SK-N-SH (cell line): ENCODE data around the gene OSBP2. TPM values are rescaled to one million over a fixed set of nuclear protein-coding genes. Genes with fewer than 3 reads are reported as not detected.

ENCODE experiments used
- CTCF ChIA-PET: fragments of 300-600, 350-600 bp; formaldehyde crosslinking; extraction: SDS; loops from one replicate; lab custom pipeline; 2021; lab: Yijun Ruan, JAX
- POLR2A ChIA-PET: fragments of 350-600 bp; sonication (Branson Sonifier 250); formaldehyde crosslinking; extraction: SDS; loops from one replicate; lab custom pipeline; 2020; ENCODE audit warnings: antibody characterized with exemption, inconsistent platforms; lab: Yijun Ruan, JAX
- DNase-seq: peaks from one replicate; pipeline ENCODE4 v3.0.0; 2012
- H2AFZ ChIP-seq: fragments of 200-600 bp; sonication (generic); 2 replicates; pipeline ENCODE4 v1.8.1; 2016; ENCODE audit warnings: antibody characterized with exemption, mild to moderate bottlenecking, low read depth
- H3F3A ChIP-seq: fragments of 200-600 bp; sonication (generic); replicated peaks from 2 replicates; pipeline ENCODE3; 2016; ENCODE audit warnings: antibody characterized with exemption, mild to moderate bottlenecking; ENCODE audit not compliant: insufficient read depth
- H3K27ac ChIP-seq, 2 experiments: fragments of 200-500 bp in 1 of 2; fragments of 200-600 bp in 1 of 2; sonication (Bioruptor generic) in 1 of 2; sonication (generic), shearing (Covaris generic) in 1 of 2; 2 replicates each; pipeline versions ENCODE4 v1.5.1 to v1.6.1; 2014 to 2016; ENCODE audit warnings: low read depth in 2 of 2, inconsistent platforms in 1 of 2, low read length in 1 of 2, mild to moderate bottlenecking in 1 of 2, mixed read lengths in 1 of 2
- H3K27me3 ChIP-seq: fragments of 200-600 bp; sonication (generic), shearing (Covaris generic); 2 replicates; pipeline ENCODE4 v1.6.1; 2016; ENCODE audit warnings: mixed run types; ENCODE audit not compliant: insufficient read depth
- H3K36me3 ChIP-seq, 2 experiments: fragments of 200-500 bp in 1 of 2; fragments of 200-600 bp in 1 of 2; sonication (Bioruptor generic) in 1 of 2; sonication (generic) in 1 of 2; replicated peaks in 1 of 2; 2 replicates each; pipeline versions ENCODE3 to v1.5.1; 2014 to 2016; ENCODE audit warnings: low read length in 1 of 2, mild to moderate bottlenecking in 1 of 2; ENCODE audit not compliant: insufficient read depth in 2 of 2, control insufficient read depth in 1 of 2
- H3K4me1 ChIP-seq, 2 experiments: fragments of 200-500 bp in 1 of 2; fragments of 200-600 bp in 1 of 2; sonication (Bioruptor generic) in 1 of 2; sonication (generic), shearing (Covaris generic) in 1 of 2; 2 replicates each; pipeline versions ENCODE4 v1.5.1 to v1.6.1; 2014 to 2016; ENCODE audit warnings: low read depth in 1 of 2, low read length in 1 of 2, mixed run types in 1 of 2; ENCODE audit not compliant: insufficient read depth in 2 of 2, control insufficient read depth in 1 of 2
- H3K4me2 ChIP-seq: fragments of 200-600 bp; sonication (generic), shearing (Covaris generic); 2 replicates; pipeline ENCODE4 v1.6.1; 2017; ENCODE audit warnings: mixed run types
- H3K4me3 ChIP-seq, 2 experiments: fragments of 200-500 bp in 1 of 2; fragments of 200-600 bp in 1 of 2; sonication (Bioruptor generic) in 1 of 2; sonication (generic), shearing (Covaris generic) in 1 of 2; 2 replicates each; pipeline versions ENCODE4 v1.5.1 to v1.8.1; 2014 to 2016; ENCODE audit warnings: low read depth in 2 of 2, inconsistent platforms in 1 of 2, low read length in 1 of 2, mild to moderate bottlenecking in 1 of 2, mixed read lengths in 1 of 2, moderate library complexity in 1 of 2
- H3K79me2 ChIP-seq: fragments of 200-600 bp; sonication (generic); 2 replicates; pipeline ENCODE4 v1.8.1; 2017; ENCODE audit warnings: mild to moderate bottlenecking; ENCODE audit not compliant: insufficient read depth
- H3K9ac ChIP-seq: fragments of 200-600 bp; sonication (generic); 2 replicates; pipeline ENCODE4 v1.6.1; 2017; ENCODE audit warnings: mixed run types
- H3K9me2 ChIP-seq: fragments of 200-600 bp; sonication (generic); 2 replicates; pipeline ENCODE4 v1.6.1; 2017; ENCODE audit warnings: mixed run types
- H3K9me3 ChIP-seq: fragments of 200-600 bp; sonication (generic); 2 replicates; pipeline ENCODE4 v1.6.1; 2017; ENCODE audit warnings: mixed run types, mild to moderate bottlenecking, moderate library complexity
- H4K20me1 ChIP-seq: fragments of 200-600 bp; sonication (generic); 2 replicates; pipeline ENCODE4 v1.6.1; 2017; ENCODE audit warnings: mild to moderate bottlenecking, mixed run types; ENCODE audit not compliant: insufficient read depth
- ELF1 ChIP-seq: IDR thresholded peaks from 2 replicates; pipeline ENCODE4 v1.4.0; 2012
- FOXJ3 ChIP-seq: sonication (generic); formaldehyde crosslinking; IDR thresholded peaks from 2 replicates; pipeline ENCODE4 v1.5.1; 2020; ENCODE audit warnings: mild to moderate bottlenecking, missing genetic modification reagents
- GABPA ChIP-seq: IDR thresholded peaks from 2 replicates; pipeline ENCODE4 v1.4.0; 2012; ENCODE audit warnings: low read depth, mild to moderate bottlenecking
- GATA2 ChIP-seq: sonication (generic); formaldehyde crosslinking; IDR thresholded peaks from 2 replicates; pipeline ENCODE4 v1.5.0; 2020; ENCODE audit warnings: mild to moderate bottlenecking, missing genetic modification reagents
- JUND ChIP-seq: IDR thresholded peaks from 2 replicates; pipeline ENCODE4 v1.4.0; 2012
- MXI1 ChIP-seq: IDR thresholded peaks from 2 replicates; pipeline ENCODE4 v1.6.1; 2012; ENCODE audit warnings: mild to moderate bottlenecking, low read depth, low read length, improper control_type of control experiment
- NFIC ChIP-seq: IDR thresholded peaks from 2 replicates; pipeline ENCODE4 v1.4.0; 2012; ENCODE audit warnings: borderline replicate concordance
- NRF1 ChIP-seq: IDR thresholded peaks from 2 replicates; pipeline ENCODE4 v1.6.1; 2012; ENCODE audit warnings: low read depth, mild to moderate bottlenecking, low read length
- SIN3A ChIP-seq: IDR thresholded peaks from 2 replicates; pipeline ENCODE4 v1.6.1; 2012; ENCODE audit warnings: low read depth, mild to moderate bottlenecking, low read length, moderate library complexity, borderline replicate concordance
- TAF1 ChIP-seq: IDR thresholded peaks from 2 replicates; pipeline ENCODE4 v1.6.1; 2012; ENCODE audit warnings: low read depth, mild to moderate bottlenecking, low read length, moderate library complexity, borderline replicate concordance
- YY1 ChIP-seq: IDR thresholded peaks from 2 replicates; pipeline ENCODE4 v1.4.0; 2012; ENCODE audit warnings: low read depth, mild to moderate bottlenecking
- WGBS: methylation state at CpG from one replicate; pipeline ENCODE4 v1.1.6; 2017; ENCODE audit warnings: low lambda C conversion rate; 5-methylcytosine and 5-hydroxymethylcytosine counted together
- polyA plus RNA-seq, 3 experiments: library from polyadenylated mRNA; depleted of rRNA; stranded (reverse); fragments of >200 nt; gene quantifications; 2 replicates each; pipeline ENCODE4 v1.2.3, GENCODE V29; 2012
- TF ChIP-seq, protein P1 (sequence below): IDR thresholded peaks from 2 replicates; pipeline ENCODE4 v1.6.1; 2012; ENCODE audit warnings: mild to moderate bottlenecking, low read depth, low read length, moderate library complexity
- TF ChIP-seq, protein P2 (sequence below): IDR thresholded peaks from 2 replicates; pipeline ENCODE4; 2012
- TF ChIP-seq, protein P3 (sequence below): IDR thresholded peaks from 2 replicates; pipeline ENCODE4 v1.4.0; 2012; ENCODE audit warnings: low read depth, borderline replicate concordance
- TF ChIP-seq, protein P4 (sequence below): fragments of 150-350 bp; IDR thresholded peaks from 2 replicates; pipeline ENCODE4 v1.6.1; 2017; ENCODE audit warnings: antibody characterized with exemption, low read length, low read depth, borderline replicate concordance
- TF ChIP-seq, protein P5 (sequence below): fragments of 150-350 bp; IDR thresholded peaks from 2 replicates; pipeline ENCODE4 v1.6.1; 2016; ENCODE audit warnings: mild to moderate bottlenecking, low read depth, low read length

OSBP2 gene
- polyA plus RNA-seq, 1 of the 3 experiments (the other 2 are of a cell fraction): 3.1 TPM

DNA sequence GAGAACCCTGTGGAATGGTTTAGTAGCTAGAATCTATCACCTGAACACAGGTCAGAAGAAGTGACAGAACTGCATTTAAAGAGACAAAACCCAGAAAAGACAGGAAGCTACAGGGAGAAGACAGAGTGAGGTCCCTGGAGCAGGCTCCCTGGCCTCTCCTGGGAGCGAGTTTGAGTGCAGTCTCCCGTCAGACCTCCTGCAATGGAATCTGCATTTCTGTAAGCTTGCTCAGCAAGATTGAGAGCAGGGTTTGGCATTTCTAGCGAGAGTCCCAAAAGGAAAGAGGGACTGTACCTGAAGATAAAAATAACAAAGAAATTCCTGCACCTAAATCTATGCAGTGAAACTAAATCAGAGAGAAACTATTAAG is 199.7 kb downstream of the OSBP2 start:
- TF ChIP-seq, protein P1, sequence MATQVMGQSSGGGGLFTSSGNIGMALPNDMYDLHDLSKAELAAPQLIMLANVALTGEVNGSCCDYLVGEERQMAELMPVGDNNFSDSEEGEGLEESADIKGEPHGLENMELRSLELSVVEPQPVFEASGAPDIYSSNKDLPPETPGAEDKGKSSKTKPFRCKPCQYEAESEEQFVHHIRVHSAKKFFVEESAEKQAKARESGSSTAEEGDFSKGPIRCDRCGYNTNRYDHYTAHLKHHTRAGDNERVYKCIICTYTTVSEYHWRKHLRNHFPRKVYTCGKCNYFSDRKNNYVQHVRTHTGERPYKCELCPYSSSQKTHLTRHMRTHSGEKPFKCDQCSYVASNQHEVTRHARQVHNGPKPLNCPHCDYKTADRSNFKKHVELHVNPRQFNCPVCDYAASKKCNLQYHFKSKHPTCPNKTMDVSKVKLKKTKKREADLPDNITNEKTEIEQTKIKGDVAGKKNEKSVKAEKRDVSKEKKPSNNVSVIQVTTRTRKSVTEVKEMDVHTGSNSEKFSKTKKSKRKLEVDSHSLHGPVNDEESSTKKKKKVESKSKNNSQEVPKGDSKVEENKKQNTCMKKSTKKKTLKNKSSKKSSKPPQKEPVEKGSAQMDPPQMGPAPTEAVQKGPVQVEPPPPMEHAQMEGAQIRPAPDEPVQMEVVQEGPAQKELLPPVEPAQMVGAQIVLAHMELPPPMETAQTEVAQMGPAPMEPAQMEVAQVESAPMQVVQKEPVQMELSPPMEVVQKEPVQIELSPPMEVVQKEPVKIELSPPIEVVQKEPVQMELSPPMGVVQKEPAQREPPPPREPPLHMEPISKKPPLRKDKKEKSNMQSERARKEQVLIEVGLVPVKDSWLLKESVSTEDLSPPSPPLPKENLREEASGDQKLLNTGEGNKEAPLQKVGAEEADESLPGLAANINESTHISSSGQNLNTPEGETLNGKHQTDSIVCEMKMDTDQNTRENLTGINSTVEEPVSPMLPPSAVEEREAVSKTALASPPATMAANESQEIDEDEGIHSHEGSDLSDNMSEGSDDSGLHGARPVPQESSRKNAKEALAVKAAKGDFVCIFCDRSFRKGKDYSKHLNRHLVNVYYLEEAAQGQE: no peak
- TF ChIP-seq NRF1 (no peak), ELF1 (no peak), JUND (no peak), SIN3A (no peak), GABPA (no peak), FOXJ3 (no peak), MXI1 (no peak), TAF1 (no peak), YY1 (no peak), GATA2 (no peak), NFIC (no peak)
- TF ChIP-seq, protein P2, sequence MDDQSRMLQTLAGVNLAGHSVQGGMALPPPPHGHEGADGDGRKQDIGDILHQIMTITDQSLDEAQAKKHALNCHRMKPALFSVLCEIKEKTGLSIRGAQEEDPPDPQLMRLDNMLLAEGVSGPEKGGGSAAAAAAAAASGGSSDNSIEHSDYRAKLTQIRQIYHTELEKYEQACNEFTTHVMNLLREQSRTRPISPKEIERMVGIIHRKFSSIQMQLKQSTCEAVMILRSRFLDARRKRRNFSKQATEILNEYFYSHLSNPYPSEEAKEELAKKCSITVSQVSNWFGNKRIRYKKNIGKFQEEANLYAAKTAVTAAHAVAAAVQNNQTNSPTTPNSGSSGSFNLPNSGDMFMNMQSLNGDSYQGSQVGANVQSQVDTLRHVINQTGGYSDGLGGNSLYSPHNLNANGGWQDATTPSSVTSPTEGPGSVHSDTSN: no peak
- TF ChIP-seq, protein P3, sequence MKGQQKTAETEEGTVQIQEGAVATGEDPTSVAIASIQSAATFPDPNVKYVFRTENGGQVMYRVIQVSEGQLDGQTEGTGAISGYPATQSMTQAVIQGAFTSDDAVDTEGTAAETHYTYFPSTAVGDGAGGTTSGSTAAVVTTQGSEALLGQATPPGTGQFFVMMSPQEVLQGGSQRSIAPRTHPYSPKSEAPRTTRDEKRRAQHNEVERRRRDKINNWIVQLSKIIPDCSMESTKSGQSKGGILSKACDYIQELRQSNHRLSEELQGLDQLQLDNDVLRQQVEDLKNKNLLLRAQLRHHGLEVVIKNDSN: no peak
- TF ChIP-seq, protein P4, sequence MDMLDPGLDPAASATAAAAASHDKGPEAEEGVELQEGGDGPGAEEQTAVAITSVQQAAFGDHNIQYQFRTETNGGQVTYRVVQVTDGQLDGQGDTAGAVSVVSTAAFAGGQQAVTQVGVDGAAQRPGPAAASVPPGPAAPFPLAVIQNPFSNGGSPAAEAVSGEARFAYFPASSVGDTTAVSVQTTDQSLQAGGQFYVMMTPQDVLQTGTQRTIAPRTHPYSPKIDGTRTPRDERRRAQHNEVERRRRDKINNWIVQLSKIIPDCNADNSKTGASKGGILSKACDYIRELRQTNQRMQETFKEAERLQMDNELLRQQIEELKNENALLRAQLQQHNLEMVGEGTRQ: no peak
- TF ChIP-seq, protein P5, sequence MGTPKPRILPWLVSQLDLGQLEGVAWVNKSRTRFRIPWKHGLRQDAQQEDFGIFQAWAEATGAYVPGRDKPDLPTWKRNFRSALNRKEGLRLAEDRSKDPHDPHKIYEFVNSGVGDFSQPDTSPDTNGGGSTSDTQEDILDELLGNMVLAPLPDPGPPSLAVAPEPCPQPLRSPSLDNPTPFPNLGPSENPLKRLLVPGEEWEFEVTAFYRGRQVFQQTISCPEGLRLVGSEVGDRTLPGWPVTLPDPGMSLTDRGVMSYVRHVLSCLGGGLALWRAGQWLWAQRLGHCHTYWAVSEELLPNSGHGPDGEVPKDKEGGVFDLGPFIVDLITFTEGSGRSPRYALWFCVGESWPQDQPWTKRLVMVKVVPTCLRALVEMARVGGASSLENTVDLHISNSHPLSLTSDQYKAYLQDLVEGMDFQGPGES: no peak
- Histone ChIP-seq H4K20me1 (no peaks in the 10 kb centered on the region), H3K4me1 (no peaks in the 10 kb centered on the region), H3F3A (no peaks in the 10 kb centered on the region), H3K9ac (no peak overlapping the region), H3K9me2 (no peaks in the 10 kb centered on the region), H3K27ac (no peak overlapping the region), H3K79me2 (no peaks in the 10 kb centered on the region), H3K9me3 (peaks cover 12% of the 10 kb centered on the region; the same call in 1 of the 2 replicates), H3K36me3 (no peaks in the 10 kb centered on the region), H3K27me3 (no peaks in the 10 kb centered on the region), H3K4me2 (no peak overlapping the region), H2AFZ (no peak overlapping the region), H3K4me3 (no peak overlapping the region)
- ChIA-PET POLR2A (no interaction called here), CTCF (interaction anchor here (0.6 to 5.3 kb wide), 5 partner anchors 26 to 190 kb away, joined by 3 to 33 read pairs (median 4); no protein-coding TSS in a partner anchor)
- WGBS: 93% methylated on average over 3 of the region's 3 CpGs
- DNase-seq: no peak
